HAP-1 (cell line): ENCODE measurements around the gene CRADD.

Source experiments
- DNase-seq, 2 experiments: peaks; one replicate each; pipeline ENCODE4 v3.0.0-alpha.2; 2016 to 2020; ENCODE audit warnings: low spot score in 2 of 2
- H3K27me3 ChIP-seq: fragments of 250-450 bp; sonication (Bioruptor Pico); 2 replicates; pipeline ENCODE4 v1.5.1; 2020; ENCODE audit warnings: low read depth, mild to moderate bottlenecking, moderate library complexity
- H3K36me3 ChIP-seq: fragments of 250-450 bp; sonication (Bioruptor Pico); replicated peaks from 2 replicates; pipeline ENCODE4 v1.5.1; 2020; ENCODE audit warnings: mild to moderate bottlenecking
- H3K4me1 ChIP-seq: fragments of 250-450 bp; sonication (Bioruptor Pico); 2 replicates; pipeline ENCODE4 v1.5.1; 2020; ENCODE audit warnings: mild to moderate bottlenecking
- H3K4me3 ChIP-seq: fragments of 250-450 bp; sonication (Bioruptor Pico); 2 replicates; pipeline ENCODE4 v1.5.1; 2020; ENCODE audit warnings: mild to moderate bottlenecking, moderate library complexity
- H3K9me3 ChIP-seq: fragments of 250-450 bp; sonication (Bioruptor Pico); 2 replicates; pipeline ENCODE4 v1.5.1; 2020; ENCODE audit warnings: mild to moderate bottlenecking, moderate library complexity
- in situ Hi-C: fragments of 300-500 bp; cut with MboI; formaldehyde crosslinking; loops from 3 replicates; pipeline ENCODE4 v1.14.3; 2020; ENCODE audit warnings: low sequenced_read_pairs, inconsistent platforms, mixed read lengths

Gene CRADD

DNA sequence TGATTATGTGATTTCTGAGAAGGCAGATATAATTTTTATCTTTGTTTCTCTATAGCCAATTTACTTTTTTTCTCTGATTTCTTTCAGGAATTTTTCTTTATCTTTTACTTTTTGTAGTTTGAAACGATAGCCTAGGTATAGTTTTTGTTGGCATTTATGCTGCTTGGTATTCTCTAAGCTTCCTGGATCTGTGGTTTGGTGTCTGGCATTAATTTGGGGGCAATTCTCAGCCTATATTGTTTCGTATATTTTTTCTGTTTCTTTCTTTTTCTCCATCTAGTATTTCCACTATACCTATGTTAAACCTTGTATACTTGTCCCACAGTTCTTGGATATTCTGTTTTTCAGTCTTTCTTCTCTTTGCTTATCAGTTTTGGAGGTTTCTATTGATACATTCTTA, 45.0 kb downstream of the CRADD start:
- no peak for DNase-seq
- Histone ChIP-seq H3K4me1 (peaks cover 23% of the 10 kb centered on the region), H3K4me3 (no peak overlapping the region), H3K27me3 (no peaks in the 10 kb centered on the region), H3K9me3 (peaks cover 5% of the 10 kb centered on the region; the same call in 1 of the 2 replicates), H3K36me3 (no peaks in the 10 kb centered on the region)
- in situ Hi-C loops: no loop called here

DNA sequence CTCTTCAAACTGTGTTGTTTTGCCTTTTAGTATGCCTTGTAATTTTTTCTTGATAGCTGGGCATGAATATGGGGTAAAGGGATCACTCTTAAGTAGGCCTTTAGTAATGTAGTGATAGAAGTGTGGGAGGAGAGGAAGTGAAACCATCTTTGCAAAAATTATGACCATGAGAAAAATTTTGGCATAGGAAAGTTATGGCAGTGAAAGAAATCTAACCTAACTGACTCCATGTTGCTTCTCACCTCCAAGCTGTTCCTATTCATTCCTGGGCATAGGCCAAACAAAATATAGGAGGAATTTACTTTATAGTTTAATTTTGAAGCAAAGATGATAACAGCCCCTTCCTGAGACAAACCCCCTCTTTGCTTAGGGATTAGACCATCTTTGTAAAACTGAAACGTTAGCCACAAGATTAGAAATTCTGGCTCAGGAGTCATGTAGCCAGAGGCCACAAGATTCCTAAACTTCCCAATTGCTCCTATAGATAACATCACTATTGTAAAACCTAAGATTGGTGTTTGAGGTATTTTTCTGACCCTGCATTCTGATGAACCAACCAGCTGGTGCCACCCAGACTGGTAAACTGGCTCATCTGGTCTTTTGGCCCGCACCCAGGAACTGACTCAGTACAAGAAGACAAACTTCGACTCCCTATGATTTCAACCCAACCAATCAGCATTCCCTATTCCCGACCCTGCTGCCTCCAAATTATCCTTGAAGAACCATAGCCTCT, 45.8 kb downstream of the CRADD start:
- Histone ChIP-seq H3K4me3 (no peak overlapping the region), H3K9me3 (peaks cover 5% of the 10 kb centered on the region; the same call in 1 of the 2 replicates), H3K36me3 (no peaks in the 10 kb centered on the region), H3K4me1 (peaks cover 26% of the 10 kb centered on the region), H3K27me3 (no peaks in the 10 kb centered on the region)
- no peak for DNase-seq
- in situ Hi-C loops: no loop called here

DNA sequence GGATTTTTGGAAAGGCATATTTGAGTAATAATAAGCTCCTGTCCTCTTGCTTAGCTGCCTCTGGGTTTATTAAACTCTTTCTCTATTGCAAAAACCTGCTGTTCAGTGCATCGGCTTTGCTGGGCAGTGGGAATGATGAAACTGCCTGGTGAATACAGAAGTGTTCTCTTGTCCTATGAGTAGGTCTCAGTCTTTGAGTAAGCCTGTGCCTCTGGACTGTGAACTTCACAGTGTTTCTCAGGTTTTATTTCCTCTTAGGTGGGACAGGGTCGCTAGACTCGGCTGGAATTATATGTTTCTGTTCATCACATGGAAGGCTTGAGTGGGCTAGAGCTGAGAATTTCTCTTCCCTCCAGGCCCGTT, 46.4 kb downstream of the CRADD start:
- no peaks in the 10 kb centered on the region for H3K36me3 ChIP-seq
- in situ Hi-C loops: no loop called here
- peaks cover 26% of the 10 kb centered on the region for H3K4me1 ChIP-seq
- no peaks in the 10 kb centered on the region for H3K27me3 ChIP-seq
- H3K9me3 ChIP-seq: peaks cover 5% of the 10 kb centered on the region; the same call in 1 of the 2 replicates
- no peak for DNase-seq
- no peak overlapping the region for H3K4me3 ChIP-seq

DNA sequence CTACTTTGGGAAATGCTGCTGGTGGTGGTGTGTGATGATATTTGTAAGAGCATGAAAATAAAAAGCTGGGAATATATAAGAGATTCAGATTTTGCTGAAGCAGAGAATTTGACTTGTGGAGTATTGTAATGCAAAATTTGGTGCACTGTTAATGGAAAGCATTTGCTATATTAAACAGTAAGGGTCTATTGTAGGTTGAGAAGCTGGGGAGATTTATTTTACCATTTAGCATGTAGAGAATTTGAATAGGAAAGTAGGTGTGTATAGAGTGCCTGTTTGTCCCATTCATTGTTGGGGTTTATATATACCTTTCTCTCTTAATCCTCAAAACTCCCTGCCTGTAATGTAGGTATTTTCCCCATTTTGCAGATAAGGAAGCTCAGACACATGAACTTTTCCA, 48.4 kb downstream of the CRADD start:
- peaks cover 3% of the 10 kb centered on the region; the same call in 1 of the 2 replicates for H3K9me3 ChIP-seq
- H3K36me3 ChIP-seq: no peaks in the 10 kb centered on the region
- no peaks in the 10 kb centered on the region for H3K27me3 ChIP-seq
- peaks cover 26% of the 10 kb centered on the region for H3K4me1 ChIP-seq
- peak in 1 of 2 experiments; percentile 98 for DNase-seq
- no peak overlapping the region for H3K4me3 ChIP-seq
- in situ Hi-C loops: no loop called here

DNA sequence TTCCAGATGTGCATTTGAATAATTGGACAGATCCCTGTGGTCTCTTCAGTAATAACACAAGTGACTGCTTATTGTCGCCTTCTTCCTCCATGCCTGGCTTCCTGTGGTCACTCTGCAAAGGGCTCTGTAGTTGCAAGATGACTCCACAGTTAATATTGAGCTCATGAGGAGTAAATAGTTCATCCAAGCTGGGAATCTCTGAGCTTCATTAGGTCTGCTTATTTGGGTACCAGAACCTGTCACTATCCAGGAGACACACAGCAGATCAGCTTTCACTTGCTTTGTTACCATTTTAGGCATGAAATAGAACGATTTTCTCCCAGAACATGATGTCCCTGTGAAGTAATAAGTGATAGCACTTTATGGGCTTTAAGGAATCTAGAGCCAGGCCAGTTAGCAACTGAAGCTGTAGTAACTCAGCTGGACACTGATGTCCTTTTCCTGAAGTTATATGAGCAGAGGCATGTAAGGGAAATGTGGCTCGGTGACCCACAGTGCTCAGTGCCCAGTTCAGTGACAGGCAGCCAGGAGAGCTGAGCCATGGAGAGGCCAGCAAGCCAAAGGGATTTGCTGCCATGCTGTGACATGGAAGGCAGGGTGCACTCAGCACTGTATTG, 50.1 kb downstream of the CRADD start:
- peaks cover 28% of the 10 kb centered on the region for H3K4me1 ChIP-seq
- H3K4me3 ChIP-seq: no peak overlapping the region
- H3K9me3 ChIP-seq: peaks cover 3% of the 10 kb centered on the region; the same call in 1 of the 2 replicates
- DNase-seq: no peak
- in situ Hi-C loops: no loop called here
- H3K36me3 ChIP-seq: no peaks in the 10 kb centered on the region
- no peaks in the 10 kb centered on the region for H3K27me3 ChIP-seq

DNA sequence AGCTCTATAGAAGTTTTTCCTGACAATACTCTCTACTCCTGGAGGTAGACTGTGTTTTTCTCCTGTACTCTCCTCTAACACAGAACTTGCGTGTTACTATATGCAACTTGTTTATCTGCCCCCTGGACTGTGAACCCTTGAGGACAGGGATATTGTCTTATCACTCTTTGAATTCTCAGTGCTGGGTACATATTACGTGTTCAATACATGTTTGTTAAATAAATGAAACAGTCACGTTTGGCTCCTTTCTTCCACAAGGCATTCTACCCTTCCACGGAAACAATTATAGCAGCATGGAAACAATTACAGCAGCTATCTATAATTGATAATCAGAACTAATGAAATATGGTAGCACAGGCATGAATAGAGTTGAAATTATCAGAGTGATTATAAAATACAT, 50.7 kb downstream of the CRADD start:
- H3K27me3 ChIP-seq: no peaks in the 10 kb centered on the region
- DNase-seq: no peak
- H3K9me3 ChIP-seq: no peaks in the 10 kb centered on the region; the same call in 1 of the 2 replicates
- in situ Hi-C loops: no loop called here
- H3K4me3 ChIP-seq: no peak overlapping the region
- no peaks in the 10 kb centered on the region for H3K36me3 ChIP-seq
- H3K4me1 ChIP-seq: peaks cover 33% of the 10 kb centered on the region

DNA sequence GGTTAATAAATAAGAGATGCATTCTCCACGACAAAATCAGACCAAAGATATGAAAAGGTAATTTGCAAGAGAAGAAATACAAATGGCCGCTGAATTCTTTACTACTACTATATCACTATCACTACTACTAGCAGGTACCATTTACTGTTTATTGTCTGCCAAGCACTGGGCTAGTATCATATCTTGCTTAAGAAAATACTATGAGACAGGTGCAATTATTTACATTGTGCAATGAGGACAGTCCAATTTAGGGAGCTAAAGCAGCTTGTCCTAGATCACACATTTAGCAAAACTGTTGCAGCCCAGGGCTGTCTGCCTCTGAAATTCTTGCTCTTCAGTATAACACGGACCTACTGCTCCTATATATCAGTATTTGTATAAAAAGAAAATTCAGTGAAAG, 52.8 kb downstream of the CRADD start:
- Histone ChIP-seq H3K9me3 (no peaks in the 10 kb centered on the region), H3K4me3 (no peak overlapping the region), H3K4me1 (peaks cover 27% of the 10 kb centered on the region), H3K36me3 (no peaks in the 10 kb centered on the region), H3K27me3 (no peaks in the 10 kb centered on the region)
- no peak for DNase-seq
- in situ Hi-C loops: no loop called here

DNA sequence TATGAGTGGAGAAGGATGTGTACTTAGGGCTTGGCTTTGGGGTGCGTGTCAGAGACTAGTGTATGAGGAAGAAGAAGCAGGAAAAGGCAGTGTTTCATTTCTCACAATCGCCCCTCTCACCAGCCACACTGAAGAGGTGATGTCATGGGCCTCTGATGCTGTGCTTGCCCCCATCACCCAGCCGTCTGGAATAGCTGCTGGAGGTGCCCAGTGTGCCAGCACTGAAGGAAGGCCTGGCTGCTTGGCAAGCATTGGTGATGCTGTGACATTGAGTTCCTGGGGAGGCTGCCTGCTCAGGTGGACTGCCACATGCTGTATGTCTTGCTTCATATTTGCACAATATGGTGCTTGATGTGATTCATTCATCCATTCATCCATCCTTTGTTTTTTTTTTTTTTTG, 56.2 kb downstream of the CRADD start:
- no peak for DNase-seq
- no peaks in the 10 kb centered on the region for H3K9me3 ChIP-seq
- no peaks in the 10 kb centered on the region for H3K27me3 ChIP-seq
- H3K4me1 ChIP-seq: peaks cover 18% of the 10 kb centered on the region
- no peak overlapping the region for H3K4me3 ChIP-seq
- in situ Hi-C loops: no loop called here
- H3K36me3 ChIP-seq: no peaks in the 10 kb centered on the region

DNA sequence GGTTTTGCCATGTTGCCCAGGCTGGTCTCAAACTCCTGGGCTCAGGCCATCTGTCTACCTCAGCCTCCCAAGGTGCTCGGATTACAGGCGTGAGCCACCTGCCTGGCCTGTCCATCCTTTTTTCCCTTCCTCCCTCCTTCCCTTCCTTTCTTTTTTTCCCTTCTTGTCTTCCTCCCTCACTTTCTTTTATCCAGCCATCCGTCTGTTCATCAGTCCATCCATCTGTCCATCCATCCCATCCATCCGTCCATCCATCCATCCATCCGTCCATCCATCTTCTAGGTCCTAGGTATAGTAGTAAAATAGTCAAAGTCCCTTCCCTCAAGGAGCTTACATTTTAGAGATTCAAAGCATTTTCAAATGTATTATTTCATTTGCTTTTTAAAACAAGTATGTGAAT, 56.8 kb downstream of the CRADD start:
- no peaks in the 10 kb centered on the region for H3K9me3 ChIP-seq
- H3K36me3 ChIP-seq: no peaks in the 10 kb centered on the region
- H3K4me1 ChIP-seq: peaks cover 24% of the 10 kb centered on the region
- in situ Hi-C loops: no loop called here
- no peak for DNase-seq
- H3K27me3 ChIP-seq: no peaks in the 10 kb centered on the region
- no peak overlapping the region for H3K4me3 ChIP-seq

DNA sequence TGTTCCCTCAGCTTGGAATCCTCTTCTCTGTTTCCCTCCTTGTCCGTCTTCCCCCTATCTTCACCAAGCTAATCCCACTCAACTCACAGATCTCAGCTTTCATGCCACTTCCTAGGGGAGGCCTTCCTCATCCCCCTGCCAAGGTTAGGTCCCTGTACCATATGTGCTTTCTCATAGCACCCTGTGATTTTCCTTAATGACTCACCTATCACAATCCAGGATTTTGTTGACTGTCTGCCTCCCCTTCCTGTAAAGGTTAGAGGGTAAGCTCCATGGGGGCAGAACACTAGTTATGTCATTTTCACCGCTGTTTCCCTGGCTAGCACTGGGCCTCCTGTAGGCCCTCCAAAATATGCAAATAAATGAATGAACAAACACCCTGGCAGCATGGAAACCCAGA, 57.6 kb downstream of the CRADD start:
- H3K4me1 ChIP-seq: peaks cover 31% of the 10 kb centered on the region
- in situ Hi-C loops: no loop called here
- no peak for DNase-seq

DNA sequence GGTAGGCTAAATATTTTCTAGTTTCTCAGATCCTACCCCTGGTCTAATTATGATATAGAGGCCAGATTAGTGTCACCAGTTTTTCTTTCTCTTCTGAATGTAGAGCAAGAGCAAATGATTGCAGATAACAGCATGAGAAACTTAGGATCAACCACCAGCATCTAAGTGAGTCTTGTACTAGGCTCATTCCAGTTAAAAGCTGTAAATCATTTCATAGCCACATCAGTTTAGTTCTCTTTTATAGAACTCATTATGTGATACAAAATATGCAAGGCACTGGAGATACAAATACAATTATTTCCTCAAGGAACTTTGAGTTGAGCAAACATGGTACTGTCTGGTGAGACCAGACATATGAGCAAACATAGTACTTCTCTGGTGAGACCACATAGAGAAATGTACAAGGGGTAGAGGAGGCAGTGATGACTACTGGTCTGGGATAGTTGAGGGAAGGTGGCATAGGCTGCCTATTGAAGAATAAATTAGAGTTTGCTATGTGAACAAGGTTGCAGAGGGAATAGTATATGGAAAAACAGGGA, 59.5 kb downstream of the CRADD start:
- Histone ChIP-seq H3K4me1 (peaks cover 46% of the 10 kb centered on the region), H3K4me3 (no peak overlapping the region), H3K9me3 (no peaks in the 10 kb centered on the region), H3K36me3 (no peaks in the 10 kb centered on the region), H3K27me3 (no peaks in the 10 kb centered on the region)
- in situ Hi-C loops: no loop called here
- no peak for DNase-seq

More for the DNA sequence above, 57.6 kb downstream of the CRADD start:
- no peak overlapping the region for H3K4me3 ChIP-seq
- no peaks in the 10 kb centered on the region for H3K9me3 ChIP-seq
- no peaks in the 10 kb centered on the region for H3K36me3 ChIP-seq
- H3K27me3 ChIP-seq: no peaks in the 10 kb centered on the region

DNA sequence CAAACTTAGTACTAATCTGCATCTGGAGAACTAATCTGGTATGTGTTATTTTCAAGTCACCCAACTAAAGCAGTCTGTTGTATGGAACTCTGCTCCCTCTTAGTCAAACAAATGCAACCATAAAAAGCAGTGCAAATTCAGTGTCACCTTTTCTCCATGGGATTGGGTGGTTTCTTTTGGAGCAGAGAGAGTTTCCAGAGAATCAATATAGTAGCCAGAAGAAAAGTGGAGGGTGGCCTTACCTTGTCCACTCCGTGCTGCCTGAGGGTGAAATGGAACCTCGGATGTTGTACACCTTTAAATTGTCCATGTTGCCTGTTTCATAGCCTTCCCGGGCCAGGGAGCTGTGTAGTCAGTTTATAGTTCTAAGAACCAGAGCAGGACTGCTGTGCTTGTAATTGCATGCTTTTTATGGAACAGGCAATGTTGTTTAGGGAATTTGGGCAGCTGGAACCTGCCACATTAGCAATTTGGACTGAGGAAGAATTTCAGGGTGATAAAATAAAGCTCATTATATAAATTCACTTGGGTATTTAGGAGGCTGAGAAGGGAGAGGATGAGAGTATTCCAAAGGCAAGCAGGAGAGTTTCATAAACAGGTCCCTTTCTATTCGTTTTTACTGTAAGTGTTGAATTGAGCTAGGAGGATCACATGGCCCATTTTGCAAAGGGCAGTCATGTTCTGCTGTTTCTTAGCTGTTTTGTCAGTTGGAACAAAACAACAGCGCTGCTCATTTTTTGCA, 60.5 kb downstream of the CRADD start:
- H3K4me3 ChIP-seq: no peak overlapping the region
- no peaks in the 10 kb centered on the region for H3K27me3 ChIP-seq
- H3K9me3 ChIP-seq: no peaks in the 10 kb centered on the region
- in situ Hi-C loops: no loop called here
- no peaks in the 10 kb centered on the region for H3K36me3 ChIP-seq
- H3K4me1 ChIP-seq: peaks cover 41% of the 10 kb centered on the region
- no peak for DNase-seq

DNA sequence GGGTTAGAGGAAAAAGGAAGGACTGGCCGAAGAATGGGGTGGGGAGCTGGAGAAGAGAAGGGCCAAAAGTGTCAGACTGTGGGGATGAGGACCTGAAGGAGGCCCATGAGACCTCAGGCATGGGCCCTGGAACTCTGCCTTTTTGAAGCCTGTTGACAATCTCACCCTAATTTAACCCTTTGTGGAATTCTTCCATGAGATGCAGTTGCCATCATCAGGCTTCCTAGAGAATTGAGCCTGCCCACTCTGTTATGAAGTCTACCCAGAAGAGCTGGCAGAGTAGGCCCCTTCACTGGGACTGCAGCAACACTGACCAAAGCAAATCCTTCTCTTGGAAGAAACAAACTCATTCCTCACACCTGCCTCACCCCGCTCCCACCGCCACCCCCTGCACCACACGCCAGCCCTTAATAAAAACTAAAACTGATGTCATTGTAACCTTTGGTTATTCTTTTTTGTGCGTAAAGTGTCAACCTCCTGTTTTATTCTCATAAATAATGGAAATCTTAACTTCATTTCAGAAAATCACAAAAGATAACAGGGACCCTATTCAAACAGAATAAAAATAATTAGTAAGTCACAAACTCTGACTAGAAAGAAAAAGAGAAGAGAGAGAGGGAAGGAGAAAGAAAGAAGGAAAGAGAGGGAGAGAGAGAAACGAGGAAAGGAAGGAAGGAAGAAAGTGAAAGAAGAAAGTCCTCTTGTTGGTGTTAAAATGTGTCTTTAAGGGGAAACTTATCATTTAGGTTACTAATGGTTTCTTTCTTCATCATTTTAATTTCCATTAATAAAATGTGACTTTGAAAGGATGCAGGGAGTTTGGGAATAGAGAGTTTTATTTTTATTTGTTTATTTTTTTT, 61.3 kb downstream of the CRADD start:
- no peaks in the 10 kb centered on the region for H3K36me3 ChIP-seq
- H3K4me1 ChIP-seq: peaks cover 44% of the 10 kb centered on the region
- no peak overlapping the region for H3K4me3 ChIP-seq
- in situ Hi-C loops: no loop called here
- H3K27me3 ChIP-seq: no peaks in the 10 kb centered on the region
- no peaks in the 10 kb centered on the region for H3K9me3 ChIP-seq
- DNase-seq: no peak
